Chondrocyte (in vitro differentiated cells): ENCODE measurements around the gene GPM6B. TPM values are rescaled to one million over a fixed set of nuclear protein-coding genes. Genes with fewer than 3 reads are reported as not detected.
A peak's percentile ranks its signal among the peaks of the same experiment; 100 is the strongest.

Experiments
- DNase-seq: peaks from one replicate; pipeline ENCODE4 v3.0.0; 2021; ENCODE audit warnings: mixed read lengths, low spot score
- H3K27ac Mint-ChIP-seq: one replicate; pipeline ENCODE4 v1.8.0; 2021; ENCODE audit warnings: mild to moderate bottlenecking, moderate library complexity, mixed read lengths; ENCODE audit not compliant: unreplicated experiment
- H3K27me3 Mint-ChIP-seq: 2 replicates; pipeline ENCODE4 v1.8.0; 2021; ENCODE audit warnings: low read depth, mixed read lengths
- H3K36me3 Mint-ChIP-seq: 2 replicates; pipeline ENCODE4 v1.8.0; 2021; ENCODE audit warnings: low read depth, mixed read lengths
- H3K4me1 Mint-ChIP-seq: 2 replicates; pipeline ENCODE4 v1.8.0; 2021; ENCODE audit warnings: low read depth, mild to moderate bottlenecking, mixed read lengths
- H3K4me3 Mint-ChIP-seq: one replicate; pipeline ENCODE4 v1.8.0; 2021; ENCODE audit warnings: mild to moderate bottlenecking, moderate library complexity, mixed read lengths; ENCODE audit not compliant: unreplicated experiment
- H3K9me3 Mint-ChIP-seq: 2 replicates; pipeline ENCODE4 v1.8.0; 2021; ENCODE audit warnings: low read depth, mixed read lengths
- total RNA-seq: library from RNA; stranded (reverse); gene quantifications from 3 replicates; pipeline ENCODE4 v1.2.1, GENCODE V29; 2021
- TF ChIP-seq, protein P1 (sequence below): fragments of 200-600 bp; sonication (generic); IDR thresholded peaks from 2 replicates; pipeline ENCODE4 v1.5.0; 2021; ENCODE audit warnings: antibody characterized with exemption, mild to moderate bottlenecking, moderate library complexity

The GPM6B gene
- total RNA-seq, 1 donor from 2014 or later = 28.8 TPM

DNA sequence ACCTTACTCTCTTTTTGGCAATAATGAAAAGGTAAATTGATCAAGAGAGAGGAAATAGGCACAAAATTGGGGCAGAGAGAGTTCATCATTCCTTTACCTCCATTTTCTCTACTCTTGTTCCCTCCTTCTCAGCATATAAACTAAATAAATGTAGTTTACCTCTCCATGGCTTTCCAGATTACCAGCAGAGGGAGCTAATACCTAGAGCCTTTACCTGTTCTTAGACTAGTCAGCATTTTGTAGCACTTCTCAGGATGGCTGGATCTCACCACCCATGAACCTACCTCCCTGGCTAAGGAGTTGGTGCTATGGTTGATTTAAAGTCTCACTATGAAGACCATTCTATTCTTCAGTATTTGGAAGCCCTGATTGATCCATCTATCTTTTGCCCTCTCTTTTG lies 66.7 kb downstream of the GPM6B start:
- TF ChIP-seq, protein P1, sequence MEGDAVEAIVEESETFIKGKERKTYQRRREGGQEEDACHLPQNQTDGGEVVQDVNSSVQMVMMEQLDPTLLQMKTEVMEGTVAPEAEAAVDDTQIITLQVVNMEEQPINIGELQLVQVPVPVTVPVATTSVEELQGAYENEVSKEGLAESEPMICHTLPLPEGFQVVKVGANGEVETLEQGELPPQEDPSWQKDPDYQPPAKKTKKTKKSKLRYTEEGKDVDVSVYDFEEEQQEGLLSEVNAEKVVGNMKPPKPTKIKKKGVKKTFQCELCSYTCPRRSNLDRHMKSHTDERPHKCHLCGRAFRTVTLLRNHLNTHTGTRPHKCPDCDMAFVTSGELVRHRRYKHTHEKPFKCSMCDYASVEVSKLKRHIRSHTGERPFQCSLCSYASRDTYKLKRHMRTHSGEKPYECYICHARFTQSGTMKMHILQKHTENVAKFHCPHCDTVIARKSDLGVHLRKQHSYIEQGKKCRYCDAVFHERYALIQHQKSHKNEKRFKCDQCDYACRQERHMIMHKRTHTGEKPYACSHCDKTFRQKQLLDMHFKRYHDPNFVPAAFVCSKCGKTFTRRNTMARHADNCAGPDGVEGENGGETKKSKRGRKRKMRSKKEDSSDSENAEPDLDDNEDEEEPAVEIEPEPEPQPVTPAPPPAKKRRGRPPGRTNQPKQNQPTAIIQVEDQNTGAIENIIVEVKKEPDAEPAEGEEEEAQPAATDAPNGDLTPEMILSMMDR = peak; percentile 81
- H3K36me3 Mint-ChIP-seq = peaks cover 5% of the 10 kb centered on the region
- DNase-seq = no peak
- no peak overlapping the region for H3K4me3 Mint-ChIP-seq
- no peaks in the 10 kb centered on the region for H3K27me3 Mint-ChIP-seq
- no peaks in the 10 kb centered on the region for H3K9me3 Mint-ChIP-seq
- no peak overlapping the region for H3K27ac Mint-ChIP-seq
- no peaks in the 10 kb centered on the region for H3K4me1 Mint-ChIP-seq

DNA sequence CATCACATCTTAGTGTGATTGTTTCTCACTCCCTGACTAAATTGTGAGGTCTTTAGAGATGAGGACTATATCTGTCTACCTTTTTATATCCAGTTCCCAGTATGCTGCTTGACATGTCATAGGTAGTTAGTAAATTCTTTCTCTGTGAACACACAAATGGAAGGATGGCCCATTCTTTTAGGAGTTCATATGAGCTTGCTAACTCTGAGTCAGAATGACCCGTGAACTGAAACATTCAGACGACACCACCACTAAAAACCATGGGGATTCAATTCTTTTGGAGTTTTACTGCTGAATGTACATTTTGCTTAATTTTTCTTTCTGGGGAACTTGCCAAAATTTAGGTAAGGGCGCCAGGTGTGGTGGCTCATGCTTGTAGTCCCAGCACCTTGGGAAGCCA lies 68.4 kb downstream of the GPM6B start:
- peaks cover 7% of the 10 kb centered on the region for H3K36me3 Mint-ChIP-seq
- no peaks in the 10 kb centered on the region for H3K27me3 Mint-ChIP-seq
- H3K9me3 Mint-ChIP-seq = no peaks in the 10 kb centered on the region
- H3K4me1 Mint-ChIP-seq = no peaks in the 10 kb centered on the region
- TF ChIP-seq, protein P1 = no peak
- no peak overlapping the region for H3K4me3 Mint-ChIP-seq
- no peak for DNase-seq
- no peak overlapping the region for H3K27ac Mint-ChIP-seq

DNA sequence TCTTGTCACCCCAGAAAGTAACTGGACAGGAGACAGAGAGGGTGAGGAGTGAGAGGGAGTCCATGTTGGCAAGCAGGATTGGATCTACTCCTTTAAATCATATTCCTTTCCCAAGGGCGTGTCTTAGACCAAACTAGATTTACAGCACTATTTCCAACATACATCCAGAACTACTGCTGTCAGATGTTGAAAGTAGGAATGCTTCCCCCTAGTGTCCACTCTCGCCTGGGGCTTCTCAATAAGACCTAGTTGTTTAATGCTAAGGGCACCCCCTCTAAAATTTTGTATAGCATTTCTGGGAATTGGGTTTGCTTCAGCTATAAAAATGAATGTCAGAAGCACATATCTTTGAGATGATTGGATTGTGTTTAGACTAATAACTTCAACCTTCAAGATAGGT lies 69.1 kb downstream of the GPM6B start:
- no peak overlapping the region for H3K27ac Mint-ChIP-seq

DNA sequence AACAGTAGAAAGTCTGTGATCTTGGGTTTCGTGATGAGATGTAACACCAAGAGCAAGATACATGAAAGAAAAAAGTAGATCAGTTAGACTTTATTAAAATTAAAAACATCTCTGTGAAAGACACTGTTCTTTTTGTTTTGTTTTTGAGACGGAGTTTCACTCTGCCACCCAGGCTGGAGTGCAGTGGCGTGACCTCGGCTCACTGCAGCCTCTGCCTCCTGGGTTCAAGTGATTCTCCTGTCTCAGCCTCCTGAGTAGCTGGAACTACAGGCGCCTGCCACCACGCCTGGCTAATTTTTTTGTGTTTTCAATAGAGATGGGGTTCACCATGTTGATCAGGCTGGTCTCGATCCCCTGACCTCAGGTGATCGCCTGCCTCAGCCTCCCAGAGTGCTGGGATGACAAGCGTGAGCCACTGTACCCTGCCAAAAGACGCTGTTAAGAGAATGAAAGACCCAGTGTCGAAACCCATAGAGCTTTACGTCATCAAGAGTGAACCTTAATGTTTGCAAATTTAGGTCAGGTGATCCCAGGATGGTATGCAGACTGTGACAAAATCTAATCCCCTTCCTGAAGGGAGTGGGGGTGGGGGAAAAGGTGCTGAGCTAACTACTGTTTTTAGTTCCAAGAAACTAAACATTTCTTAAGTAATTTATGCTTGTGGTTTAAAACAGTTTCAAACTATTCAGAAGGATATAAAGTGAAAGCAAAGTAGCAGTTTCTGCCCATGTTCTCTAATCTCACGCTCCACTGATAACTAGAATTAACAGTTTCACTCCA lies 74.3 kb downstream of the GPM6B start:
- no peaks in the 10 kb centered on the region for H3K9me3 Mint-ChIP-seq
- no peaks in the 10 kb centered on the region for H3K27me3 Mint-ChIP-seq
- H3K27ac Mint-ChIP-seq = no peak overlapping the region
- no peaks in the 10 kb centered on the region for H3K4me1 Mint-ChIP-seq
- H3K4me3 Mint-ChIP-seq = no peak overlapping the region
- no peak for DNase-seq
- TF ChIP-seq, protein P1 = no peak
- peaks cover 7% of the 10 kb centered on the region for H3K36me3 Mint-ChIP-seq

More for the DNA sequence above, 69.1 kb downstream of the GPM6B start:
- no peak overlapping the region for H3K4me3 Mint-ChIP-seq
- no peaks in the 10 kb centered on the region for H3K9me3 Mint-ChIP-seq
- H3K4me1 Mint-ChIP-seq = no peaks in the 10 kb centered on the region
- no peaks in the 10 kb centered on the region for H3K27me3 Mint-ChIP-seq
- peaks cover 2% of the 10 kb centered on the region for H3K36me3 Mint-ChIP-seq
- DNase-seq = no peak
- TF ChIP-seq, protein P1 = peak; percentile 76

DNA sequence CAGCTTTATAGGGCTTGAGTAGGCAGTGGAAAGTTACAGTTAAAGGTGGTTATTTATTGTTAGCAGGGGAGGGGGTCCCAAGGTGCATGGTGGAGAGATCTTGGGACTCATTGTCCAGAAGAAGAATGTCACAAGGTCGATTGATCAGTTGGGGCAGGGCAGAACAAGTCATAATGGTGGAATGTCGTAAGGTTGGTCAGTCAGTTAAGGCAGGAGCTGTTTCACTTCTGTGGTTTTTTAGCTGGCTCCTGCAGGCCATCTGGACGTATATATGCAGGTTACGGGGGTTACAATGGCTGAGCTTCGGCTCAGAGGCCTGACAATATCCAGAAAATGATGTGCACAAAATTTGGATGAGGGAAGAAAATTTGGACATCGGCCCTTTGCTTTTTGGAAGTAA lies 75.2 kb downstream of the GPM6B start:
- H3K27ac Mint-ChIP-seq = no peak overlapping the region
- TF ChIP-seq, protein P1 = no peak
- H3K36me3 Mint-ChIP-seq = peaks cover 8% of the 10 kb centered on the region
- H3K4me3 Mint-ChIP-seq = no peak overlapping the region
- H3K9me3 Mint-ChIP-seq = no peaks in the 10 kb centered on the region
- DNase-seq = no peak
- H3K4me1 Mint-ChIP-seq = no peaks in the 10 kb centered on the region
- no peaks in the 10 kb centered on the region for H3K27me3 Mint-ChIP-seq
